Esophagus squamous epithelium (tissue), 4 donors: ENCODE measurements around the gene ELMO1.

Experiments used
- CTCF ChIP-seq, 6 experiments: fragments of 450-650 bp in 4 of 6; fragments of 200-600 bp in 2 of 6; sonication (generic) in 2 of 6; IDR thresholded peaks; one replicate each; pipeline ENCODE4 v1.5.1; 2016 to 2019; ENCODE audit warnings: antibody characterized with exemption in 6 of 6, mild to moderate bottlenecking in 4 of 6, moderate library complexity in 4 of 6
- POLR2A ChIP-seq, 4 donors: fragments of 450-650 bp; IDR thresholded peaks; one replicate each; pipeline ENCODE4 v1.6.1; 2017; ENCODE audit warnings: antibody characterized with exemption in 4 of 4, mild to moderate bottlenecking in 4 of 4, moderate library complexity in 3 of 4

GRCh38 chr7:36999626-37000485 lies 448.8 kb downstream of the ELMO1 start:
- TF ChIP-seq POLR2A (IDR thresholded peaks at IDR 0.05) (no peak), CTCF (IDR thresholded peaks at IDR 0.05) (no peak)
